GM06990 (cell line): ENCODE data around the gene BANP.

Experiments
- DNase-seq: peaks from one replicate; pipeline ENCODE4 v3.0.0-alpha.2; 2011; ENCODE audit not compliant: insufficient read length; ENCODE audit errors: extremely low read depth
- H3K27me3 ChIP-seq: replicated peaks from 2 replicates; pipeline ENCODE4 v1.6.0; 2011; ENCODE audit warnings: low read length; ENCODE audit not compliant: control insufficient read depth, insufficient read depth
- H3K36me3 ChIP-seq: 2 replicates; pipeline ENCODE4 v1.5.1; 2011; ENCODE audit warnings: low read length; ENCODE audit not compliant: control insufficient read depth, insufficient read depth
- H3K4me3 ChIP-seq: replicated peaks from 2 replicates; pipeline ENCODE4 v1.5.1; 2011; ENCODE audit warnings: low read depth, mild to moderate bottlenecking, control low read depth, low read length
- CTCF ChIP-seq: IDR thresholded peaks from 2 replicates; pipeline ENCODE4 v1.5.1; 2011; ENCODE audit warnings: low read length, control low read depth, mild to moderate bottlenecking, inconsistent platforms; ENCODE audit not compliant: insufficient read depth, poor library complexity, severe bottlenecking

BANP gene

GRCh38 chr16:88066234-88066633 lies 115.0 kb downstream of the BANP start:
- DNase-seq, result no peak
- Histone ChIP-seq H3K36me3 (no peaks in the 10 kb centered on the region; the same call in 1 of the 2 replicates), H3K4me3 (no peak overlapping the region), H3K27me3 (no peaks in the 10 kb centered on the region)
- no peak for TF ChIP-seq CTCF

- DNase-seq, result no peak
- no peak for TF ChIP-seq CTCF
- H3K27me3 ChIP-seq, result no peaks in the 10 kb centered on the region
- no peak overlapping the region for H3K4me3 ChIP-seq
- no peaks in the 10 kb centered on the region; the same call in none of the 2 replicates for H3K36me3 ChIP-seq
Observed at GRCh38 chr16:88066680-88067529, 115.7 kb downstream of the BANP start.

GRCh38 chr16:88067530-88068411 lies 116.5 kb downstream of the BANP start:
- DNase-seq, result no peak
- peaks cover 2% of the 10 kb centered on the region for H3K36me3 ChIP-seq
- no peaks in the 10 kb centered on the region for H3K27me3 ChIP-seq
- no peak overlapping the region for H3K4me3 ChIP-seq
- TF ChIP-seq CTCF, result no peak

GRCh38 chr16:88068476-88069396 lies 117.5 kb downstream of the BANP start:
- TF ChIP-seq CTCF, result no peak

More at GRCh38 chr16:88068476-88069396, 117.5 kb downstream of the BANP start:
- no peak for DNase-seq
- H3K4me3 ChIP-seq, result no peak overlapping the region
- no peaks in the 10 kb centered on the region for H3K27me3 ChIP-seq
- H3K36me3 ChIP-seq, result peaks cover 2% of the 10 kb centered on the region
